ENCODE data around the gene H3-3A. TPM values are rescaled to one million over a fixed set of nuclear protein-coding genes. Genes with fewer than 3 reads are reported as not detected.

The H3-3A gene
- total and polyA plus RNA-seq, 7 experiments from 2014 or later = 388 to 832 (median 498) TPM

- no peaks in the 10 kb centered on the region for H3K9me3 ChIP-seq (ENCODE audit: control insufficient read depth in 2 of 3, low read length in 3 of 3)
- no peak overlapping the region for H3K27ac ChIP-seq (ENCODE audit: low read depth, low read length)
- ChIA-PET CTCF (no interaction called here), POLR2A (interaction anchor here (0.9 kb wide), 1 partner anchor 42 kb away, joined by 3 read pairs; no protein-coding TSS in a partner anchor)
- H3K4me3 ChIP-seq (ENCODE audit: low read length) = no peak overlapping the region
- peaks cover 0 to 5% (median 0%) of the 10 kb centered on the region in 5 donors for H3K27me3 Mint-ChIP-seq
- H3K9me3 Mint-ChIP-seq = no peaks in the 10 kb centered on the region
- H3K4me1 Mint-ChIP-seq = peaks cover 0 to 8% (median 0%) of the 10 kb centered on the region in 7 donors
- H3K27me3 ChIP-seq (ENCODE audit: control insufficient read depth in 2 of 2, insufficient read depth in 2 of 2, low read length in 2 of 2) = no peaks in the 10 kb centered on the region
- H3K36me3 Mint-ChIP-seq = no peaks in the 10 kb centered on the region
- H3K4me1 ChIP-seq (ENCODE audit: control insufficient read depth in 2 of 2, insufficient read depth in 2 of 2, low read length in 2 of 2) = no peaks in the 10 kb centered on the region
- DNase-seq = no peak
- no peaks in the 10 kb centered on the region for H3K36me3 ChIP-seq (ENCODE audit: control insufficient read depth in 2 of 3, insufficient read depth in 3 of 3, low read length in 3 of 3)
- ATAC-seq = no peak
- no peak overlapping the region for H3K27ac Mint-ChIP-seq
- intact Hi-C loops (cut with micrococcal nuclease) = no loop called here
- no peak overlapping the region for H3K4me3 Mint-ChIP-seq
Observed at GRCh38 chr1:226026833-226027232, 35.7 kb upstream of the H3-3A start.

- POLR2A ChIA-PET = interaction anchor here (0.9 kb wide), 1 partner anchor 43 kb away, joined by 3 read pairs; no protein-coding TSS in a partner anchor
- Histone ChIP-seq H3K4me3 (ENCODE audit: low read length) (no peak overlapping the region), H3K4me1 (ENCODE audit: control insufficient read depth in 2 of 2, insufficient read depth in 2 of 2, low read length in 2 of 2) (no peaks in the 10 kb centered on the region), H3K27ac (ENCODE audit: low read depth, low read length) (no peak overlapping the region), H3K36me3 (ENCODE audit: control insufficient read depth in 2 of 3, insufficient read depth in 3 of 3, low read length in 3 of 3) (no peaks in the 10 kb centered on the region), H3K9me3 (ENCODE audit: control insufficient read depth in 2 of 3, low read length in 3 of 3) (no peaks in the 10 kb centered on the region), H3K27me3 (ENCODE audit: control insufficient read depth in 2 of 2, insufficient read depth in 2 of 2, low read length in 2 of 2) (no peaks in the 10 kb centered on the region)
- ATAC-seq (no peak), DNase-seq (no peak)
- H3K36me3 Mint-ChIP-seq = no peaks in the 10 kb centered on the region
- CTCF ChIA-PET = no interaction called here
- no peaks in the 10 kb centered on the region for H3K9me3 Mint-ChIP-seq
- intact Hi-C loops (cut with micrococcal nuclease) = no loop called here
- H3K27ac Mint-ChIP-seq = peak overlapping the region in 1 of 9 donors; percentile 47
- H3K27me3 Mint-ChIP-seq = no peaks in the 10 kb centered on the region
- H3K4me1 Mint-ChIP-seq = peaks cover 0 to 8% (median 0%) of the 10 kb centered on the region in 7 donors
- no peak overlapping the region for H3K4me3 Mint-ChIP-seq
Observed at GRCh38 chr1:226027538-226028217, 34.8 kb upstream of the H3-3A start.

- intact Hi-C loops (cut with micrococcal nuclease) = no loop called here
- Histone ChIP-seq H3K9me3 (ENCODE audit: control insufficient read depth in 2 of 3, low read length in 3 of 3) (no peaks in the 10 kb centered on the region), H3K27me3 (ENCODE audit: control insufficient read depth in 2 of 2, insufficient read depth in 2 of 2, low read length in 2 of 2) (no peaks in the 10 kb centered on the region), H3K27ac (ENCODE audit: low read depth, low read length) (no peak overlapping the region), H3K36me3 (ENCODE audit: control insufficient read depth in 2 of 3, insufficient read depth in 3 of 3, low read length in 3 of 3) (no peaks in the 10 kb centered on the region), H3K4me3 (ENCODE audit: low read length) (no peak overlapping the region), H3K4me1 (ENCODE audit: control insufficient read depth in 2 of 2, insufficient read depth in 2 of 2, low read length in 2 of 2) (no peaks in the 10 kb centered on the region)
- ChIA-PET POLR2A (interaction anchor here (0.6 to 1.3 kb wide), 2 partner anchors 32 kb away, joined by 3 to 4 read pairs; no protein-coding TSS in a partner anchor), CTCF (no interaction called here)
- no peak overlapping the region for H3K27ac Mint-ChIP-seq
- H3K36me3 Mint-ChIP-seq = no peaks in the 10 kb centered on the region
- ATAC-seq (peak; percentile 73), DNase-seq (no peak)
- H3K4me3 Mint-ChIP-seq = no peak overlapping the region
- no peaks in the 10 kb centered on the region for H3K27me3 Mint-ChIP-seq
- H3K4me1 Mint-ChIP-seq = peaks cover 0 to 8% (median 0%) of the 10 kb centered on the region in 7 donors
- H3K9me3 Mint-ChIP-seq = no peaks in the 10 kb centered on the region
Observed at GRCh38 chr1:226029093-226029496, 33.4 kb upstream of the H3-3A start.

- H3K9me3 Mint-ChIP-seq = no peaks in the 10 kb centered on the region
- ATAC-seq (no peak), DNase-seq (no peak)
- no peaks in the 10 kb centered on the region for H3K36me3 ChIP-seq (ENCODE audit: control insufficient read depth in 2 of 3, insufficient read depth in 3 of 3, low read length in 3 of 3)
- ChIA-PET CTCF (no interaction called here), POLR2A (interaction anchor here (1.1 to 1.3 kb wide), 2 partner anchors 30 to 32 kb away, joined by 3 to 4 read pairs; partner anchors contain the start of gene SDE2)
- H3K36me3 Mint-ChIP-seq = no peaks in the 10 kb centered on the region
- H3K27me3 ChIP-seq (ENCODE audit: control insufficient read depth in 2 of 2, insufficient read depth in 2 of 2, low read length in 2 of 2) = no peaks in the 10 kb centered on the region
- no peaks in the 10 kb centered on the region for H3K4me1 ChIP-seq (ENCODE audit: control insufficient read depth in 2 of 2, insufficient read depth in 2 of 2, low read length in 2 of 2)
- H3K4me1 Mint-ChIP-seq = peaks cover 0 to 8% (median 0%) of the 10 kb centered on the region in 7 donors
- no peaks in the 10 kb centered on the region for H3K9me3 ChIP-seq (ENCODE audit: control insufficient read depth in 2 of 3, low read length in 3 of 3)
- H3K27me3 Mint-ChIP-seq = no peaks in the 10 kb centered on the region
- peak overlapping the region in 1 of 9 donors; percentile 62 for H3K27ac Mint-ChIP-seq
- H3K27ac ChIP-seq (ENCODE audit: low read depth, low read length) = no peak overlapping the region
- intact Hi-C loops (cut with micrococcal nuclease) = no loop called here
- no peak overlapping the region for H3K4me3 ChIP-seq (ENCODE audit: low read length)
- H3K4me3 Mint-ChIP-seq = no peak overlapping the region
Observed at GRCh38 chr1:226029568-226030225, 32.8 kb upstream of the H3-3A start.

GRCh38 chr1:226033582-226033981 lies 28.9 kb upstream of the H3-3A start:
- H3K9me3 ChIP-seq (ENCODE audit: control insufficient read depth in 2 of 3, low read length in 3 of 3) = no peaks in the 10 kb centered on the region
- ChIA-PET POLR2A (no interaction called here), CTCF (no interaction called here)
- ATAC-seq (no peak), DNase-seq (no peak)
- H3K27me3 Mint-ChIP-seq = peaks cover 0 to 4% (median 0%) of the 10 kb centered on the region in 5 donors
- no peak overlapping the region for H3K27ac ChIP-seq (ENCODE audit: low read depth, low read length)
- intact Hi-C loops (cut with micrococcal nuclease) = no loop called here
- no peaks in the 10 kb centered on the region for H3K9me3 Mint-ChIP-seq
- H3K27ac Mint-ChIP-seq = no peak overlapping the region
- H3K36me3 Mint-ChIP-seq = no peaks in the 10 kb centered on the region
- no peak overlapping the region for H3K4me3 ChIP-seq (ENCODE audit: low read length)
- peaks cover 0 to 4% (median 0%) of the 10 kb centered on the region in 7 donors for H3K4me1 Mint-ChIP-seq
- H3K4me1 ChIP-seq (ENCODE audit: control insufficient read depth in 2 of 2, insufficient read depth in 2 of 2, low read length in 2 of 2) = no peaks in the 10 kb centered on the region
- H3K4me3 Mint-ChIP-seq = no peak overlapping the region
- no peaks in the 10 kb centered on the region for H3K27me3 ChIP-seq (ENCODE audit: control insufficient read depth in 2 of 2, insufficient read depth in 2 of 2, low read length in 2 of 2)
- no peaks in the 10 kb centered on the region for H3K36me3 ChIP-seq (ENCODE audit: control insufficient read depth in 2 of 3, insufficient read depth in 3 of 3, low read length in 3 of 3)

GRCh38 chr1:226033991-226034390 lies 28.5 kb upstream of the H3-3A start:
- ATAC-seq = no peak
- Histone ChIP-seq H3K27ac (ENCODE audit: low read depth, low read length) (no peak overlapping the region), H3K36me3 (ENCODE audit: control insufficient read depth in 2 of 3, insufficient read depth in 3 of 3, low read length in 3 of 3) (no peaks in the 10 kb centered on the region), H3K9me3 (ENCODE audit: control insufficient read depth in 2 of 3, low read length in 3 of 3) (no peaks in the 10 kb centered on the region), H3K27me3 (ENCODE audit: control insufficient read depth in 2 of 2, insufficient read depth in 2 of 2, low read length in 2 of 2) (no peaks in the 10 kb centered on the region), H3K4me3 (ENCODE audit: low read length) (no peak overlapping the region), H3K4me1 (ENCODE audit: control insufficient read depth in 2 of 2, insufficient read depth in 2 of 2, low read length in 2 of 2) (no peaks in the 10 kb centered on the region)
- Mint-ChIP-seq H3K4me3 (no peak overlapping the region), H3K36me3 (no peaks in the 10 kb centered on the region), H3K9me3 (no peaks in the 10 kb centered on the region), H3K27me3 (peaks cover 0 to 5% (median 0%) of the 10 kb centered on the region in 5 donors), H3K4me1 (peaks cover 0 to 2% (median 0%) of the 10 kb centered on the region in 7 donors), H3K27ac (no peak overlapping the region)
- intact Hi-C loops (cut with micrococcal nuclease) = no loop called here
- CTCF ChIA-PET = no interaction called here
- no peak for DNase-seq
- POLR2A ChIA-PET = no interaction called here

Data from naive thymus-derived CD4-positive, alpha-beta T cell (primary cell).